Osteoblast (primary cell): Measurements from ENCODE around the gene NOTCH4. TPM values are rescaled to one million over a fixed set of nuclear protein-coding genes. Genes with fewer than 3 reads are reported as not detected.
"Not testable (repeated sequence)": the region's sequence is repeated elsewhere in the genome, so short reads cannot be mapped to it uniquely, and the experiment has no call there.

Experiments used
- DNase-seq: peaks from one replicate; pipeline ENCODE4 v3.0.0; 2011; ENCODE audit warnings: low spot score, mixed read lengths; ENCODE audit not compliant: insufficient read length; ENCODE audit errors: missing footprints
- H2AFZ ChIP-seq: 2 replicates; pipeline ENCODE4 v1.6.0; 2011; ENCODE audit warnings: mild to moderate bottlenecking, low read length
- H3K27ac ChIP-seq: 2 replicates; pipeline ENCODE4 v1.5.1; 2011; ENCODE audit warnings: mild to moderate bottlenecking, low read depth, low read length, moderate library complexity
- H3K27me3 ChIP-seq: 2 replicates; pipeline ENCODE4 v1.6.0; 2012; ENCODE audit warnings: mild to moderate bottlenecking, control low read depth, inconsistent platforms, low read length, moderate library complexity; ENCODE audit not compliant: insufficient read depth
- H3K36me3 ChIP-seq: 2 replicates; pipeline ENCODE4 v1.5.1; 2011; ENCODE audit warnings: mild to moderate bottlenecking, low read length, control low read depth, moderate library complexity; ENCODE audit not compliant: insufficient read depth
- H3K4me1 ChIP-seq: 2 replicates; pipeline ENCODE4 v1.5.1; 2011; ENCODE audit warnings: mild to moderate bottlenecking, low read length, control low read depth, moderate library complexity; ENCODE audit not compliant: insufficient read depth
- H3K4me2 ChIP-seq: 2 replicates; pipeline ENCODE4 v1.6.0; 2011; ENCODE audit warnings: mild to moderate bottlenecking, low read length; ENCODE audit not compliant: insufficient read depth
- H3K4me3 ChIP-seq: fragments of 200-600 bp; sonication (generic); 3 replicates; pipeline ENCODE4 v1.5.1; 2012; ENCODE audit warnings: mild to moderate bottlenecking, low read length, inconsistent platforms; ENCODE audit not compliant: insufficient read depth
- H3K79me2 ChIP-seq: 2 replicates; pipeline ENCODE4 v1.6.0; 2012; ENCODE audit warnings: mild to moderate bottlenecking, low read length, control low read depth, inconsistent platforms; ENCODE audit not compliant: insufficient read depth
- H3K9me3 ChIP-seq: 2 replicates; pipeline ENCODE4 v1.5.1; 2011; ENCODE audit warnings: low read depth, low read length, control low read depth
- H4K20me1 ChIP-seq: 2 replicates; pipeline ENCODE4 v1.6.0; 2012; ENCODE audit warnings: mild to moderate bottlenecking, low read length, control low read depth; ENCODE audit not compliant: insufficient read depth
- CTCF ChIP-seq: IDR thresholded peaks from 2 replicates; pipeline ENCODE4 v1.5.1; 2011; ENCODE audit warnings: mild to moderate bottlenecking, low read depth, low read length, moderate library complexity; ENCODE audit errors: extremely low read depth
- total RNA-seq: library from RNA; depleted of rRNA; stranded (reverse); fragments of >200 nt; gene quantifications from 2 replicates; pipeline ENCODE4 v1.2.3, GENCODE V29; 2012

NOTCH4 gene
- total RNA-seq, 1 donor = 1.1 TPM

- Histone ChIP-seq H3K9me3 (no peaks in the 10 kb centered on the region), H3K79me2 (peaks cover 21% of the 10 kb centered on the region), H3K4me2 (peak within 1 kb of the TSS; percentile 88), H3K27me3 (no peaks in the 10 kb centered on the region), H2AFZ (peak within 1 kb of the TSS; percentile 87), H3K4me1 (peaks cover 18% of the 10 kb centered on the region), H4K20me1 (no peaks in the 10 kb centered on the region), H3K36me3 (peaks cover 23% of the 10 kb centered on the region), H3K27ac (peak within 1 kb of the TSS; percentile 81), H3K4me3 (peak within 1 kb of the TSS; percentile 80)
- TF ChIP-seq CTCF = no peak
- DNase-seq = peak; percentile 90
Measured at GRCh38 chr6:32190054-32190851, 33.6 kb downstream of the NOTCH4 start, which contains the start of gene PBX2. Gene PBX2 (minus strand): TSS chr6:32190202. CDS start chr6:32189915, 287 bp downstream.

DNA sequence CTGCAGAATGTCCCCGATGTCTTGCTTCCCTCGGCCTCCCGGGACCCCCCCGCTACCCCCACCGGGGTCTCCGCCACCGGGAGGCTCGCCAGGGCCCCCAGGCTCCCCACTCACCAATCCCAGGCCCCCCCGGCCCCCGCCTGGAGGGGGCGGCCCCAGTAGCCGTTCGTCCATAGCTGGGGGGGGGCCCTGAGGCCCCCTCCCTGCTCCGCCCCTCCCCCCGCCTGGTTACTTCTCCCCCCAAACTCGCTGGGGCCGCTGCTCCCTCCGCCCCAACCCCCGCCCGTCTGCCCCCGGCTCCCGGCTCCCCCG is 34.2 kb downstream of the NOTCH4 start:
- H3K27me3 ChIP-seq = no peaks in the 10 kb centered on the region
- H3K9me3 ChIP-seq = no peaks in the 10 kb centered on the region
- H2AFZ ChIP-seq = no peak overlapping the region
- H4K20me1 ChIP-seq = no peaks in the 10 kb centered on the region
- peak; percentile 79 for DNase-seq
- H3K4me3 ChIP-seq = peak overlapping the region; percentile 80
- peaks cover 23% of the 10 kb centered on the region for H3K36me3 ChIP-seq
- H3K4me2 ChIP-seq = peak overlapping the region; percentile 78
- no peak for TF ChIP-seq CTCF
- peak overlapping the region; percentile 47 for H3K27ac ChIP-seq
- H3K79me2 ChIP-seq = peaks cover 21% of the 10 kb centered on the region
- peaks cover 12% of the 10 kb centered on the region for H3K4me1 ChIP-seq

DNA sequence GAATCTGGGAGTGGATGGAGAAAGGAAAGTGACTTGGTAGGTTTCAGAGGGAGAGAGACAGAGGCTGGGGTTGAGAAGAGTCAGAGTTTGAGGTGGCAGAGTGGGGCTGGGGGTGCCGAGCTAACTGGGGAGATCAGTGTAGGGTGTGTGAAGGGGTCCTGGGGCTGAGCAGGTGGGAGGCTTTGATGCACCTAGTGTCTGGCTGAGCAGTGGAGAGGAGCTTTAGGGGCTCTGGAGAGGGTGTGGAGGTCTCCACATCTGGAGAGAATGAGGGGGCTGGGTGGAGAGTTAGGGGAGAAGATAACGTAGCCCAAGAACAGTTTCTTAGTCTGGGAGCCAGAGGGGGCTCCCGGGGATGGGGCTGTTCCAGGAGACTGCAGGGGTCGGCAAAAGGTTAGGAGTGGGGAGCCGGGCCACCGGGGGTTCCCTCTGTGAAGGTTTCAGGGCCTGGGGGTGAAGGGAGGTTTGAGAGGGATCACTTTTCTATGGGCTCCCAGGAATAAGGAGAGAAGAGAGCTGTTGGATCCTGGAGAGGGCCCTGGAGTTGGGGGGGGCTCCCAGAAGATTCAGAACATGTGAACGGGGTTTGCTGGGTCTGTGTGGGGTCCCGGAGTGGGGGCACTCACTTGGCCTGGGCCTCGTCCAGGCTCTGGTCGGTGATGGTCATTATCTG is 34.7 kb downstream of the NOTCH4 start:
- Histone ChIP-seq H3K27me3 (no peaks in the 10 kb centered on the region), H3K4me3 (peak overlapping the region; percentile 80), H3K4me1 (peaks cover 11% of the 10 kb centered on the region), H4K20me1 (no peaks in the 10 kb centered on the region), H3K9me3 (no peaks in the 10 kb centered on the region), H3K79me2 (peaks cover 21% of the 10 kb centered on the region), H2AFZ (no peak overlapping the region), H3K4me2 (peak overlapping the region; percentile 78), H3K27ac (peak overlapping the region; percentile 47), H3K36me3 (peaks cover 23% of the 10 kb centered on the region)
- DNase-seq = peak; percentile 71
- TF ChIP-seq CTCF = no peak

DNA sequence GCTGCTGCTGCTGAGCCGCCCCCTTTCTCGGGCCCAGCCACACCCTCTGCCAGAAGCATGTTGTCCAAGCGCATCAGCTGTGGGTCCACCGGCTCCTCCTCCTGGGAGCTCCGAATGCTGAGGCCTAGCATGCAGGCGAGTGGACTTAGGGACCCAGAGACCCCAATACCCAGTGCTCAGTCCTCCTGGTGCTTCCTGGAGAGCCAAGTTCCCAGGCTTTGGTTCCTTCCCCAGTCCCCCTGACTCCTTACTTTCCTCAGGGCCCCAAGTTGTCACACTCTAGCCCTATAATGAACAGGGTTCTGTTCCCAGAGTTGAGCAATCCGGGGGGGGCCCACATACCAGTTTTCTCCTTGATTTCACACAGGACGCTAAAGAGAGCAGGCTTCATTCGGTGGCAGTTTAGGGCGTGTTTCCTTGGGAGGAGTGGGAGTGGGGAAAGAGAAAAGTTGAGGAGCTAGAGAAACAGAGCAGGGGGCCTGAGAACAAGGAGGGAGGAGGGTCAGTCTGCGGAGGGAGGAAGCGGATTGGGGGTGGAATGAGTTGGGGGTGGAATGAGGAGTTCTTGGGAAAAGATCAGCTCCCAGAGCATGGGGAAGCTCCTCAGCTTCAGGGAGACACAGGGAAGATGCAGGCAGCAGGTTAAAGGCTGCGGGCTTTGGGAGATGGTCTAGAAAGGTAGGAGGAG is 35.3 kb downstream of the NOTCH4 start:
- H3K36me3 ChIP-seq = peaks cover 30% of the 10 kb centered on the region
- H3K9me3 ChIP-seq = no peaks in the 10 kb centered on the region
- H2AFZ ChIP-seq = no peak overlapping the region
- no peak for TF ChIP-seq CTCF
- peak overlapping the region; percentile 80 for H3K4me3 ChIP-seq
- H3K79me2 ChIP-seq = peaks cover 21% of the 10 kb centered on the region
- no peaks in the 10 kb centered on the region for H3K27me3 ChIP-seq
- H3K27ac ChIP-seq = peak overlapping the region; percentile 47
- H3K4me1 ChIP-seq = peaks cover 11% of the 10 kb centered on the region
- H4K20me1 ChIP-seq = no peaks in the 10 kb centered on the region
- H3K4me2 ChIP-seq = peak overlapping the region; percentile 78
- DNase-seq = peak; percentile 66

- peak; percentile 62 for DNase-seq
- H3K79me2 ChIP-seq = peaks cover 21% of the 10 kb centered on the region
- H3K4me1 ChIP-seq = peaks cover 10% of the 10 kb centered on the region
- not testable (repeated sequence) for H3K9me3 ChIP-seq, H2AFZ ChIP-seq, H4K20me1 ChIP-seq, H3K27me3 ChIP-seq, H3K27ac ChIP-seq
- H3K4me2 ChIP-seq = peak overlapping the region; percentile 78
- H3K36me3 ChIP-seq = peaks cover 34% of the 10 kb centered on the region
- H3K4me3 ChIP-seq = peak overlapping the region; percentile 80
Measured at GRCh38 chr6:32187725-32188380, 36.0 kb downstream of the NOTCH4 start.
